ENCODE data around the gene IGHMBP2.
A peak's percentile ranks its signal among the peaks of the same experiment; 100 is the strongest.

- TF ChIP-seq, protein P1, sequence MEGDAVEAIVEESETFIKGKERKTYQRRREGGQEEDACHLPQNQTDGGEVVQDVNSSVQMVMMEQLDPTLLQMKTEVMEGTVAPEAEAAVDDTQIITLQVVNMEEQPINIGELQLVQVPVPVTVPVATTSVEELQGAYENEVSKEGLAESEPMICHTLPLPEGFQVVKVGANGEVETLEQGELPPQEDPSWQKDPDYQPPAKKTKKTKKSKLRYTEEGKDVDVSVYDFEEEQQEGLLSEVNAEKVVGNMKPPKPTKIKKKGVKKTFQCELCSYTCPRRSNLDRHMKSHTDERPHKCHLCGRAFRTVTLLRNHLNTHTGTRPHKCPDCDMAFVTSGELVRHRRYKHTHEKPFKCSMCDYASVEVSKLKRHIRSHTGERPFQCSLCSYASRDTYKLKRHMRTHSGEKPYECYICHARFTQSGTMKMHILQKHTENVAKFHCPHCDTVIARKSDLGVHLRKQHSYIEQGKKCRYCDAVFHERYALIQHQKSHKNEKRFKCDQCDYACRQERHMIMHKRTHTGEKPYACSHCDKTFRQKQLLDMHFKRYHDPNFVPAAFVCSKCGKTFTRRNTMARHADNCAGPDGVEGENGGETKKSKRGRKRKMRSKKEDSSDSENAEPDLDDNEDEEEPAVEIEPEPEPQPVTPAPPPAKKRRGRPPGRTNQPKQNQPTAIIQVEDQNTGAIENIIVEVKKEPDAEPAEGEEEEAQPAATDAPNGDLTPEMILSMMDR (IDR thresholded peaks at IDR 0.05), result no peak
- TF ChIP-seq POLR2A (IDR thresholded peaks at IDR 0.05), result peak; percentile 57 to 71
These were observed at the start of gene IGHMBP2, which contains the start of gene MRPL21 for GRCh38 chr11:68903288-68904247.

All from sigmoid colon (tissue), 3 donors.